SKM-1 treated with dmso at 0.1 percent for 144 hours (cell line): ENCODE results near the gene NFATC1.
A peak's percentile ranks its signal among the peaks of the same experiment; 100 is the strongest.

Experiments used
- DNase-seq: peaks from one replicate; lab custom pipeline; 2025; ENCODE audit not compliant: unreplicated experiment; lab: John Stamatoyannopoulos, UW

The NFATC1 gene

DNA sequence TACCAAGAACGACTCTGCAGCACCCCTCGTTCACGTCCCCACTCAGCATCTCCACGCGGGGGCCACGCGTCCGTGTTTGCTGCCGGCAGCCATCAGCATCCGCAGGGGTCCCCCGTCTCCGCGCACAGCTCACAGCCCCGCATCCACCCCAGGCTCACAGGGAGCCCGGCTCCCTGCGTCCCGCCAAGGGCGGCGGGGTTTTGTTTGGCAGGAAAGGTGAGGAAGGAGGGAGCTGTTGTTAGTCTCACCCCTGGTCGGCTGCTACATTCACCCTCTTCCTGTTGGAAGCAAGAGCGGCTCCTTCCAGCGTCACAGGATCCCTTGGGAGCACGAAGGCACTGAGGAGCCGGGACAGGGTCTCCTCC is 152.9 kb downstream of the NFATC1 start:
- DNase-seq = no peak

DNA sequence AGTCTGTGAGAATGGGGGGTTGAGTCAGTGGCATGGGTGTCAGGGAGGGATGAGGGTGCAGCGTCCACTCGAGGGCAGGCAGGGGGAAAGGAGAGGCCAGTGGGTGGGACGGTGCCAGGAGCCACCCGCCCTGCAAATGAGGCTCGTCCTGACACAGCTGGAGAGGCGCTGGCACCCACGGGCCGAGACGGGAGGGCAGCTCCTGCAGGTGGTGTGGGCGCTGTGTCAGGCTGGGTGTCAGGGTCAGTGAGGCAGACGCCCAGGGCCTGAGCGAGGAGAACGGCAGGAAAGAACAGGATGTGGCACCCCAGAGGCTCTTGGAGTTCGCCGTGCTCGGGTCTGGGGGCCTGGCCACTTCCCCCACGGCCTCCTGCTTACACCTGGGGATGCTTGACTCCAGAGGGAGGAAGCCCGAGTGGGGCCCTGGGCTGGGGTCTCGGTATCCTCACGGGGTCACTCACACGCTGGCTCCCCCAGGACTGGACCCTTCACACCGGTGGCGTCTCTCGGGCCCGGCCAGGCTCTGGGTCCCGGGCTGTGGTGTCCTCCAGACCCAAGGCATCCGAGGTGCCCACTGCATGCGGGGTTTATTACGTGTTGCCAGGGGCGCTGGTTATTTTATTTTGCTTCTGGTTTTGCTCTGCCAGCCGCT is 153.4 kb downstream of the NFATC1 start:
- no peak for DNase-seq

DNA sequence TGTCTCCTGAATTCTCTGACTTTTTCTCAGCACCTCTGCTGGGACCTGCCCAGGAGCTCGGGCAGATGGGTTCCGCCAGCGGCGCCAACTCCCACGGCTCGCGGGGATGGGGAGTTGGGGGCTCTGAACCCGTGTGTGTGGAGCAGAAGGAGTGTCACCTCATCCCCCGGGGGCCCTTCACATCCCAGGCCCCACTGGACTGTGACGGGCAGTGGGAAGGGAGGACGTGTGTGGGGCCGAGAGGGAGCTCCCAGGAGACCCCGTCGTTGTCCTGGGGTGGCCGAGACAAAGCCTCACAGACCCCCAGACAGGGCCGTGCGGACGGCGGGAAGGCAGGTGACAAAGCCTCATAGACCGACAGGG is 153.9 kb downstream of the NFATC1 start:
- no peak for DNase-seq

DNA sequence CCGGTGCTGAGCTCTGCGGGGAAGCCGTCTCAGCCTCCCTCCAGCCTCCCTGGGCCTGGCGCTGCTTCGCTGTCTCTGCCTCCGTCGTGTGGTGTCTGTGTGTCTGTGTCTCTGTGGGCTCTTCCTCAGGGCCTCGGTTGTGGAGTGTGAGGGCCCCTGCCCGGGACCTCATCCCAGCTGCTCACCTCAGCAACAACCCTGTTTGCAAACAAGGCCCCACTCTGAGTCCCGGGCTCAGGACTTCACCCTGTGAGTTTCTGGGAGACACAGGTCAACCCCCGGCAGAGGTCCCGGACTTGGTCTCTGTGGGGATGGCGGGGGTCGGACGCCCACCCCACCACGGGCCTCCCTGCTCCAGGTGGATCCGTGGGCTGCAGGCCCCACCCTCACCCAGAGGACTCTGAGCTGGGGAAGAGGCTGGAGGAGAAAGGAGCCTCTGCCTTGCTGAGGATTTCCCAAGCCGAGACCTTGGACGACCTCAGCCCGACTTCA is 156.5 kb downstream of the NFATC1 start:
- no peak for DNase-seq

- DNase-seq = no peak
These were observed 157.0 kb downstream of the NFATC1 start for GRCh38 chr18:79552696-79553095.

- no peak for DNase-seq
These were observed 157.4 kb downstream of the NFATC1 start for GRCh38 chr18:79553154-79553553.

- DNase-seq = no peak
These were observed 158.0 kb downstream of the NFATC1 start for GRCh38 chr18:79553696-79554095.

DNA sequence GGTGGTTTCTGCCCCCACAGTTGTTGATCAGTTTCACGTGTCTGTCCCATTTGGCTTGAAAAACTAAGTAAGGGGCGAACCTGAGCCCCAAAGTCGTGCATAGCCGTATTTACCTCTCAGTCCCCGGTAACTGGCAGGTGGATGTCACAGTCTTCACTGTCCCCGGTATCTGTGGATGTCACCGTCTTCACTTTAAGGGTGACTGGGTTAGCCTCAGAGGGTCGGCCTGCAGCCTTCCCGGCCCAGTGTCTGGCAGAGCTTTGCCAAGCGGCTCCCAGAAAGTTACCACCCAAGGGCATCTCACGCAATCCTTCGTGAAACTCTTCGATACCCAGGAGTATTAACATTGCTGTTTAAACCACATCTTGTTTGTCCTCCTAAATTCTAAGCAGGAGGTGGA is 158.6 kb downstream of the NFATC1 start:
- DNase-seq = no peak

DNA sequence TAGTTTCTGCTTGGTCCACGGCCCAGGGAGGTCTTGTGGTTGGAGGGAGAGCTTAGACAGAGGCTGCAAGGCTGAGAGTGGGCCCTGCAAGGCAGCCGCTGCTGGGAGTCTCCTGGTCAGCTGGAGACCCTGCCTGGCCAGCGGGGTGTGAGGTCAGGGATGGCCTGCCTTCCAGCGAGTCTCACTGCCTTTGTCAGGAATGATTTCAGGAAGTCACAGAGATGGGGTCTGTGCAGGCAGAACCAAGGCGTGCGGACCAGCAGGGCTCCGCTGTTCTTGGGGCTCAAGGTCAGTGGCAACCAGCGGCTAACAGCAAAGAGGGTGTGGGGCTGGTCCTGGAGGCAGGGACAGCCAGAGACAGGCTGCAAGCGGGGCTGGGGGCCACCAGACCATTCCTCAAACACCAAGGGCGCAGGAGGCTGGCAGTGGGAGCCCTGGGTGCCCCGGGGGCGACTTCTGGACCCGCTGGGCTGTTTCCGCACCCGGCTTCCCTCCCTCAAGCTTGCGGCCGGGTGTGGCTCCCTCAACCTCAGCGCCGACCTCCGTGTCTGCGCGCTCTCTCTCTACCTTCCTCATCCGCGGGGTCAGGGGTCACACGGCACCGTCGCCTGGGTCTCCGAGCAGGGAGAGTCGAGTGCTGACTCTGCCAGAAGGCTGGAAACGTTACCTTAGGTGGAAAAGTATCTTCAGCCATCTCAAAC is 159.4 kb downstream of the NFATC1 start:
- DNase-seq = no peak

- no peak for DNase-seq
These were observed 160.2 kb downstream of the NFATC1 start for GRCh38 chr18:79555885-79556284.

GRCh38 chr18:79556829-79557585 is 161.3 kb downstream of the NFATC1 start:
- no peak for DNase-seq

DNA sequence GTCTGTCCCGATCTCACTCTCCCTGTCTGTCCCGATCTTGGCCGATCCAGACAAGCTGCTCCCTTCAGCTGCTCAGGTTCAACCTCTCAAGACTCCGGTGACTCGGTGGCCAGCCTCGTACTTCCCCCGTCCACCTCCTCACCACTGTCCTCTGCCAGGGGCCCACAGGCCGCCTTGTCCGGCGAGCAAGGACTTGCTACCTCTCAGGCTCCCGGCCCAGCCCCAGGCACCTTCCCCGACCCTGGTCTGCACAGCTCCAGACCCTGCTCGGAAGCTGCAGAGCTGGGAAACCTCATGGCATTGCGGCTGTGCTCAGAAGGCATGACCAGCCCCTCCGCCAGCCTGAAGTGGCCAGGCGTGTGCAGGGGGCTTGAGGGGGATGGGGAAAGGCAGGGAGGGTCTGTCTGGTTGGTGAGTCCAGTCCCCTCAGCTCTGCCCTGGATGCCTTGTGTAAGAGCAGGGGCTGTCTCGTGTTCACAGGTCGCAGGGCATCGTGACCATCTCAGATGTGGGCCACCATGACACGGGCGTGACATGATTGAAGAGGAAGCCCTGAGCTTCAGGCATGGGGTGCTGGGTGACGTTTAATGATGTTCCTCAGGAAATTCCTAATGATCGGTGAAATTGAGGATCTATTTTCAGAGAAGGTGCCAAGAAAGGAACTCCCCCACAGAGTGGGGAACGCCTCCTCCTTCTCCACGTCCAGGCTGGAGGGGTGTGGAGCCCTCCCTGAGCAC is 162.6 kb downstream of the NFATC1 start:
- no peak for DNase-seq

GRCh38 chr18:79558933-79559416 is 163.2 kb downstream of the NFATC1 start:
- no peak for DNase-seq

GRCh38 chr18:79559436-79559835 is 163.7 kb downstream of the NFATC1 start:
- no peak for DNase-seq

DNA sequence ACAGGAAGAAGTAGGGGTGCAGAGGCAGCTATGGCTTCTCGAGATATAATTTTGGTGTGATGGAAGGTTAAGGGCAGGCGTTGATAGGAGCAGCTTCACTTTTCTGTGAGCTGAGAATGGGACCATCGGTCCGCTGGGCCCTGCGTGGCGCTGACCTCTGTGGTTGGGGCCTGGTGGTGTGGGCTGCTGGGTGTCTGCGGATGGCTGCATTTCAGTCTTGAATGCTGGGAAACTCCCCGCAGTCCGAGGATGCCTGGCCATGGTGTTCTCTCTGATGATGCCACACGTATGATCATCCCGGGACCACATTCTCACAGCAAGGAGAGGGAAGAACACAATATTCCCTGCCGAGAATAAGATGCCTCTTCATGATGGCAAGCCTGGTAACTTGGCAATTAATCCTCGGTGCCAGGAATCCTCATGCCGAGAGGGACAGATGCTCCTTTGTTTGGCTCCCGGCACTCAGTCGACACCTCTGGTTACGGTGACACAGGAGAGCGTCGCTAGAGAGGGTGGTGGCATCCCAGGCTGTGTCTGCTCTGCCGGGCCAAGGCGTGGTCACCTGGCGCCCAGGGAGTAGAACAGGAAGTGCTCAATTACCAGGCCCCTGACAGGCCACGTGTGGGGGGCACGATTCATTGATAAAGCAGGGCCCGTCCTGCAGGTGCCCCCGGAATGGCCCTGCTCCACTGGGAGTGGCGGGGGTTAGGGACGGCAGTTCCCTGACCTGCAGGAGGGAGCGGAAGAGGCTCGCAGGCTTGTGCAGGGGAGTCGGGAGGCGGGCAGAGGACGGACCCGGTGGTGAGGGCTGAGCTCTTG is 164.5 kb downstream of the NFATC1 start:
- DNase-seq = no peak

- DNase-seq = no peak
These were observed 165.1 kb downstream of the NFATC1 start for GRCh38 chr18:79560861-79561210.

DNA sequence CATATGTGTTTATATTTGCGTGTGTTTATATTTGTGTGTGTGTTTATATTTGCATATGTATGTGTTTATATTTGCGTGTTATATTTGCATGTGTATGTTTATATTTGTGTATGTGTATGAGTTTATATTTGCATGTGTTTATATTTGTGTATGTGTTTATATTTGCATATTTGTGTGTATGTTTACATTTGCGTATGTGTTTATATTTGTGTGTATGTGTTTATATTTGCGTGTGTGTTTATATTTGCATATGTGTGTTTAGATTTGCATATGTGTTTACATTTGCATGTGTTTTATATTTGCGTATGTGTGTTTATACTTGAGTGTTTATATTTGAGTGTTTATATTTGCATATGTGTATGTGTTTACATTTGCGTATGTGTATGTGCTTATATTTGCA is 168.2 kb downstream of the NFATC1 start:
- DNase-seq = no peak

GRCh38 chr18:79564441-79564840 is 168.7 kb downstream of the NFATC1 start:
- no peak for DNase-seq

- DNase-seq = peak; percentile 64
These were observed 171.2 kb downstream of the NFATC1 start for GRCh38 chr18:79566771-79567431.
